GM23338 (cell line): Measurements from ENCODE around the gene TSHZ2. TPM values are rescaled to one million over a fixed set of nuclear protein-coding genes. Genes with fewer than 3 reads are reported as not detected.

Experiments
- ATAC-seq: fragments of 200-7000 bp; cut with Tn5 transposase; 3 replicates; pipeline ENCODE4 v1.9.1; 2020
- DNase-seq: peaks from one replicate; pipeline ENCODE4 v3.0.0-alpha.2; 2015; ENCODE audit warnings: low spot score
- H2AFZ ChIP-seq: fragments of 200-600 bp; sonication (generic); 2 replicates; pipeline ENCODE4 v1.8.0; 2016; ENCODE audit warnings: antibody characterized with exemption, mild to moderate bottlenecking, moderate library complexity
- H3F3A ChIP-seq: fragments of 200-600 bp; sonication (generic); replicated peaks from 2 replicates; pipeline ENCODE4 v1.8.0; 2017; ENCODE audit warnings: antibody characterized with exemption, mixed run types, low read depth
- H3K27ac ChIP-seq: fragments of 200-600 bp; sonication (generic); 2 replicates; pipeline ENCODE4 v1.6.1; 2016; ENCODE audit warnings: low read depth
- H3K27me3 ChIP-seq: fragments of 200-600 bp; sonication (generic); 2 replicates; pipeline ENCODE4 v1.8.0; 2016; ENCODE audit warnings: mild to moderate bottlenecking, mixed run types, moderate library complexity; ENCODE audit not compliant: insufficient read depth
- H3K36me3 ChIP-seq: fragments of 200-600 bp; sonication (generic); 2 replicates; pipeline ENCODE4 v1.8.0; 2016; ENCODE audit warnings: mild to moderate bottlenecking; ENCODE audit not compliant: insufficient read depth
- H3K4me1 ChIP-seq: fragments of 200-600 bp; sonication (generic); 2 replicates; pipeline ENCODE4 v1.8.0; 2016; ENCODE audit warnings: mild to moderate bottlenecking, moderate library complexity; ENCODE audit not compliant: insufficient read depth
- H3K4me2 ChIP-seq: fragments of 200-600 bp; sonication (generic); 2 replicates; pipeline ENCODE4 v1.7.1; 2017; ENCODE audit warnings: mixed run types
- H3K4me3 ChIP-seq: fragments of 200-600 bp; sonication (generic); 2 replicates; pipeline ENCODE4 v1.6.1; 2016; ENCODE audit warnings: mixed run types
- H3K79me2 ChIP-seq: fragments of 200-600 bp; sonication (generic); replicated peaks from 2 replicates; pipeline ENCODE4 v1.8.0; 2017; ENCODE audit warnings: mild to moderate bottlenecking; ENCODE audit not compliant: insufficient read depth
- H3K9me2 ChIP-seq: fragments of 200-600 bp; sonication (generic); 2 replicates; pipeline ENCODE4 v1.8.0; 2017; ENCODE audit not compliant: insufficient read depth
- H4K20me1 ChIP-seq: fragments of 200-600 bp; sonication (generic); replicated peaks from 2 replicates; pipeline ENCODE4 v1.8.0; 2017; ENCODE audit warnings: mild to moderate bottlenecking; ENCODE audit not compliant: insufficient read depth
- H3K27ac Mint-ChIP-seq: 2 replicates; pipeline ENCODE4 v1.8.0; 2020; ENCODE audit warnings: inconsistent platforms, mild to moderate bottlenecking, moderate library complexity, mixed read lengths
- H3K27me3 Mint-ChIP-seq: 3 replicates; pipeline ENCODE4 v1.8.0; 2022; ENCODE audit warnings: low read depth, mild to moderate bottlenecking, moderate library complexity, mixed read lengths, inconsistent platforms; ENCODE audit not compliant: insufficient read depth, poor library complexity
- H3K36me3 Mint-ChIP-seq: 3 replicates; pipeline ENCODE4 v1.8.0; 2021; ENCODE audit warnings: low read depth, mild to moderate bottlenecking, inconsistent platforms, moderate library complexity, mixed read lengths
- H3K4me1 Mint-ChIP-seq: 3 replicates; pipeline ENCODE4 v1.8.0; 2020; ENCODE audit warnings: mild to moderate bottlenecking, inconsistent platforms, mixed read lengths
- H3K4me3 Mint-ChIP-seq: 3 replicates; pipeline ENCODE4 v1.8.0; 2021; ENCODE audit warnings: moderate library complexity, mild to moderate bottlenecking, inconsistent platforms, mixed read lengths
- H3K9me3 Mint-ChIP-seq: 3 replicates; pipeline ENCODE4 v1.8.0; 2020; ENCODE audit warnings: moderate library complexity, mild to moderate bottlenecking, inconsistent platforms, mixed read lengths
- CREB1 ChIP-seq: fragments of 250-450 bp; sonication (Bioruptor Pico); IDR thresholded peaks from 2 replicates; pipeline ENCODE4 v1.5.0; 2020; ENCODE audit warnings: low read depth, mild to moderate bottlenecking, moderate library complexity
- EZH2 ChIP-seq: fragments of 200-600 bp; sonication (generic); IDR thresholded peaks from one replicate; pipeline ENCODE4 v1.8.0; 2017; ENCODE audit warnings: antibody characterized with exemption, mild to moderate bottlenecking, low read depth; ENCODE audit not compliant: unreplicated experiment
- EZH2phosphoT487 ChIP-seq: fragments of 200-600 bp; sonication (generic); IDR thresholded peaks from one replicate; pipeline ENCODE4 v1.8.1; 2018; ENCODE audit warnings: antibody characterized with exemption; ENCODE audit not compliant: unreplicated experiment
- NANOG ChIP-seq: IDR thresholded peaks from 2 replicates; pipeline ENCODE4 v1.6.1; 2016; ENCODE audit warnings: antibody characterized with exemption, borderline replicate concordance
- POLR2AphosphoS5 ChIP-seq: IDR thresholded peaks from 2 replicates; pipeline ENCODE4 v1.6.1; 2016; ENCODE audit warnings: antibody characterized with exemption, low read depth
- STAT1 ChIP-seq: IDR thresholded peaks from one replicate; pipeline ENCODE4 v1.6.1; 2016; ENCODE audit warnings: antibody characterized with exemption; ENCODE audit not compliant: unreplicated experiment
- ZNF114 ChIP-seq: fragments of 250-450 bp; sonication (Bioruptor Pico); IDR thresholded peaks from 2 replicates; pipeline ENCODE4 v1.5.0; 2020; ENCODE audit warnings: mild to moderate bottlenecking, moderate library complexity
- polyA plus RNA-seq: library from polyadenylated mRNA; unstranded; fragments of >200 nt; fragmentation: Nextera tagmentation; extraction: Ambion mirVana; gene quantifications from 2 replicates; pipeline ENCODE4 v1.2.1, GENCODE V29; 2016
- total RNA-seq: library from RNA; depleted of rRNA; stranded (reverse); fragments of >200 nt; shearing (Covaris generic); gene quantifications from 2 replicates; pipeline ENCODE4 v1.2.3, GENCODE V29; 2014
- TF ChIP-seq, protein P1 (sequence below), 2 experiments: fragments of 200-600 bp in 1 of 2; sonication (generic) in 1 of 2; conservative IDR thresholded peaks; 2 replicates each; pipeline versions ENCODE4 v1.5.1 to v1.6.1; 2016 to 2017; ENCODE audit warnings: antibody characterized with exemption in 2 of 2, low read depth in 2 of 2, mild to moderate bottlenecking in 2 of 2, moderate library complexity in 1 of 2
- TF ChIP-seq, protein P2 (sequence below): IDR thresholded peaks from 2 replicates; pipeline ENCODE4 v1.6.1; 2016; ENCODE audit warnings: antibody characterized with exemption
- TF ChIP-seq, protein P3 (sequence below): IDR thresholded peaks from one replicate; pipeline ENCODE4 v1.6.1; 2018; ENCODE audit warnings: antibody characterized with exemption; ENCODE audit not compliant: unreplicated experiment

TSHZ2 gene
- total and polyA plus RNA-seq, 2 experiments from 2014 or later, result 0.49 to 1.3 TPM

DNA sequence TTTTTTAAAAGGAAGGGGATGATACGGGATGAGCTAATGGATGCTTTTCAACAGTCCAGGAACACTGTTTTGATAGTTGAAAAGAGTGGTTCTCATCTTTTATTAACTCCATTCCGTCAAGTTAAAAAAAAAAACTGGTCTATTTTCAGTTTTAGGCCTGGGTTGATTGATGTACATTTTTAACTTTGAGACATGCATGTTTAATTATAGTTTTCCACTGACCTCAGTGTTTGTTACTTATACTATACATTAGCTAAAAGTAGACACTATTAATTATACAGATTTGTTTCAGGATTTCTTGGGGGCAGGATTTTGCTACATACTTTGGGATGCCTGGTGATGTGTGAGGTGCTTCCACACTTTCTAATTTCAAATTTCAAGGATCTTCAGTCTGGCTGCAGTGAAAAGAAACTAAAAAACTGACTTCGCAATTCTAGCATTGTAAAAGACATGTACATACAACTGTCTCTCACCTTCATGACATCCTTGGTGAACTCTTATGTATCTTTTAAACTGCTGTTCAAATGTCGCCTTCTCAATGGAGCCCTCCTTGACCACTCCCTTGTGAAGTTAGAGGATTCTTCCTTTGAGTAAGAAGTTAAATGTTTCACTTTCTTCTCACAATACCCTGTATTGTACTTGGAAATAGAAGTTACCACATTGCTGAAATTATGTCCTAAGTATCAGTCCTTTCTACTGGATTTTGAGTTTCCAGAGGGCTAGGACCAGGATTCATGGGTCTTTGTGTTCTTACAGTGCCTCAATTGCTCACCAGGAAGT is 101.7 kb downstream of the TSHZ2 start (continued):
- TF ChIP-seq, protein P1, sequence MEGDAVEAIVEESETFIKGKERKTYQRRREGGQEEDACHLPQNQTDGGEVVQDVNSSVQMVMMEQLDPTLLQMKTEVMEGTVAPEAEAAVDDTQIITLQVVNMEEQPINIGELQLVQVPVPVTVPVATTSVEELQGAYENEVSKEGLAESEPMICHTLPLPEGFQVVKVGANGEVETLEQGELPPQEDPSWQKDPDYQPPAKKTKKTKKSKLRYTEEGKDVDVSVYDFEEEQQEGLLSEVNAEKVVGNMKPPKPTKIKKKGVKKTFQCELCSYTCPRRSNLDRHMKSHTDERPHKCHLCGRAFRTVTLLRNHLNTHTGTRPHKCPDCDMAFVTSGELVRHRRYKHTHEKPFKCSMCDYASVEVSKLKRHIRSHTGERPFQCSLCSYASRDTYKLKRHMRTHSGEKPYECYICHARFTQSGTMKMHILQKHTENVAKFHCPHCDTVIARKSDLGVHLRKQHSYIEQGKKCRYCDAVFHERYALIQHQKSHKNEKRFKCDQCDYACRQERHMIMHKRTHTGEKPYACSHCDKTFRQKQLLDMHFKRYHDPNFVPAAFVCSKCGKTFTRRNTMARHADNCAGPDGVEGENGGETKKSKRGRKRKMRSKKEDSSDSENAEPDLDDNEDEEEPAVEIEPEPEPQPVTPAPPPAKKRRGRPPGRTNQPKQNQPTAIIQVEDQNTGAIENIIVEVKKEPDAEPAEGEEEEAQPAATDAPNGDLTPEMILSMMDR (conservative IDR thresholded peaks at IDR 0.05; ENCODE audit: low read depth in 2 of 2), result no peak
- TF ChIP-seq, protein P2, sequence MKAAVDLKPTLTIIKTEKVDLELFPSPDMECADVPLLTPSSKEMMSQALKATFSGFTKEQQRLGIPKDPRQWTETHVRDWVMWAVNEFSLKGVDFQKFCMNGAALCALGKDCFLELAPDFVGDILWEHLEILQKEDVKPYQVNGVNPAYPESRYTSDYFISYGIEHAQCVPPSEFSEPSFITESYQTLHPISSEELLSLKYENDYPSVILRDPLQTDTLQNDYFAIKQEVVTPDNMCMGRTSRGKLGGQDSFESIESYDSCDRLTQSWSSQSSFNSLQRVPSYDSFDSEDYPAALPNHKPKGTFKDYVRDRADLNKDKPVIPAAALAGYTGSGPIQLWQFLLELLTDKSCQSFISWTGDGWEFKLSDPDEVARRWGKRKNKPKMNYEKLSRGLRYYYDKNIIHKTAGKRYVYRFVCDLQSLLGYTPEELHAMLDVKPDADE, result no peak
- no peak for TF ChIP-seq STAT1
- no peak for TF ChIP-seq NANOG
- TF ChIP-seq ZNF114 (CRISPR knock-in tag), result no peak
- TF ChIP-seq CREB1, result no peak
- TF ChIP-seq, protein P3, sequence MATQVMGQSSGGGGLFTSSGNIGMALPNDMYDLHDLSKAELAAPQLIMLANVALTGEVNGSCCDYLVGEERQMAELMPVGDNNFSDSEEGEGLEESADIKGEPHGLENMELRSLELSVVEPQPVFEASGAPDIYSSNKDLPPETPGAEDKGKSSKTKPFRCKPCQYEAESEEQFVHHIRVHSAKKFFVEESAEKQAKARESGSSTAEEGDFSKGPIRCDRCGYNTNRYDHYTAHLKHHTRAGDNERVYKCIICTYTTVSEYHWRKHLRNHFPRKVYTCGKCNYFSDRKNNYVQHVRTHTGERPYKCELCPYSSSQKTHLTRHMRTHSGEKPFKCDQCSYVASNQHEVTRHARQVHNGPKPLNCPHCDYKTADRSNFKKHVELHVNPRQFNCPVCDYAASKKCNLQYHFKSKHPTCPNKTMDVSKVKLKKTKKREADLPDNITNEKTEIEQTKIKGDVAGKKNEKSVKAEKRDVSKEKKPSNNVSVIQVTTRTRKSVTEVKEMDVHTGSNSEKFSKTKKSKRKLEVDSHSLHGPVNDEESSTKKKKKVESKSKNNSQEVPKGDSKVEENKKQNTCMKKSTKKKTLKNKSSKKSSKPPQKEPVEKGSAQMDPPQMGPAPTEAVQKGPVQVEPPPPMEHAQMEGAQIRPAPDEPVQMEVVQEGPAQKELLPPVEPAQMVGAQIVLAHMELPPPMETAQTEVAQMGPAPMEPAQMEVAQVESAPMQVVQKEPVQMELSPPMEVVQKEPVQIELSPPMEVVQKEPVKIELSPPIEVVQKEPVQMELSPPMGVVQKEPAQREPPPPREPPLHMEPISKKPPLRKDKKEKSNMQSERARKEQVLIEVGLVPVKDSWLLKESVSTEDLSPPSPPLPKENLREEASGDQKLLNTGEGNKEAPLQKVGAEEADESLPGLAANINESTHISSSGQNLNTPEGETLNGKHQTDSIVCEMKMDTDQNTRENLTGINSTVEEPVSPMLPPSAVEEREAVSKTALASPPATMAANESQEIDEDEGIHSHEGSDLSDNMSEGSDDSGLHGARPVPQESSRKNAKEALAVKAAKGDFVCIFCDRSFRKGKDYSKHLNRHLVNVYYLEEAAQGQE, result no peak
- no peak for TF ChIP-seq EZH2

DNA sequence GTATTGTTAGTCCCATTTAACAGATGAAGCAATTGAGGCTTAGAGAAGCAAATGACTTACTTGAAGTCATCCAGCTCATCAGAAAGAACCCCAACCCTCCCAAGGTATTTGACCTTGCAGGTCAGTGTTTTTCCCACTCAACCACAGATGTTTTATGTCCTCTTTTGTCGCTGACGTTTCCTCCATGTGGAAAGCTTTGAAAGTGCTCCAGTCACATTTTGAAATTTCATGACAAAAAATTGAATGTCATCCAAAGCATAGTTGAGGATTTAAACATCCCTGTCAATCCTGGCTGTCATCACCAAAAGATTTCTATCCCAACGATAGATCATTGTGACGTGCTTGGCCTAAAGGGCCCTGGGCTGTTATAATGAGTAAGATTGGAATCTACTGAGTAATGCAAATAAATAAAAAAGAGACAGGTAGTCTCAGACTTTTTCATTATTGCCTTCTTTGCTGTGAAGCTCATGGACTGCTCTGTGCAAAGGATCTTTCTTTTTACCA is 102.7 kb downstream of the TSHZ2 start:
- no peaks in the 10 kb centered on the region for H3K4me1 ChIP-seq
- no peaks in the 10 kb centered on the region for H3K9me3 Mint-ChIP-seq

More for the DNA sequence above, 102.7 kb downstream of the TSHZ2 start:
- no peak overlapping the region for H3K27ac Mint-ChIP-seq
- Histone ChIP-seq H3K4me3 (no peak overlapping the region), H4K20me1 (no peaks in the 10 kb centered on the region), H3K27ac (no peak overlapping the region), H3K4me2 (no peak overlapping the region), H3K79me2 (no peaks in the 10 kb centered on the region), H3F3A (no peaks in the 10 kb centered on the region), H3K36me3 (no peaks in the 10 kb centered on the region), H3K27me3 (no peaks in the 10 kb centered on the region), H2AFZ (no peak overlapping the region), H3K9me2 (no peaks in the 10 kb centered on the region)
- H3K4me1 Mint-ChIP-seq, result no peaks in the 10 kb centered on the region
- DNase-seq (no peak), ATAC-seq (no peak)
- no peaks in the 10 kb centered on the region for H3K27me3 Mint-ChIP-seq
- no peak overlapping the region for H3K4me3 Mint-ChIP-seq
- no peaks in the 10 kb centered on the region for H3K36me3 Mint-ChIP-seq
- no peak for TF ChIP-seq CREB1
- TF ChIP-seq, protein P2, result no peak
- TF ChIP-seq, protein P3, result no peak
- no peak for TF ChIP-seq POLR2AphosphoS5
- TF ChIP-seq NANOG, result no peak
- TF ChIP-seq EZH2phosphoT487, result no peak
